GM12878 (cell line): ENCODE data around the gene TJP1. TPM values are rescaled to one million over a fixed set of nuclear protein-coding genes. Genes with fewer than 3 reads are reported as not detected.
A peak's percentile ranks its signal among the peaks of the same experiment; 100 is the strongest.

ENCODE experiments used
- ATAC-seq: fragments of 200-7000 bp; cut with Tn5 transposase; 3 replicates; pipeline ENCODE4 v1.9.1; 2020; ENCODE audit warnings: mild to moderate bottlenecking, moderate library complexity
- BruUV-seq: library from RNA; stranded (reverse); fragments of 400-500 nt; replicated peaks from 2 replicates; lab custom pipeline; 2021; lab: Mats Ljungman, UMichigan
- CTCF ChIA-PET: fragments of 300-600 bp; sonication (Branson Sonifier 250); formaldehyde crosslinking; extraction: SDS; loops from one replicate; lab custom pipeline; 2021; ENCODE audit warnings: inconsistent platforms; lab: Yijun Ruan, JAX
- POLR2A ChIA-PET: fragments of 350-600 bp; formaldehyde crosslinking; extraction: SDS; loops from one replicate; lab custom pipeline; 2021; ENCODE audit warnings: inconsistent platforms; lab: Charles Lee
- RAD21 ChIA-PET: fragments of 300-600 bp; sonication (Branson Sonifier 250); formaldehyde crosslinking; loops from one replicate; lab custom pipeline; 2023; ENCODE audit warnings: antibody characterized with exemption; ENCODE audit not compliant: unreplicated experiment; lab: Charles Lee
- SMC1A ChIA-PET: fragments of 300-600 bp; sonication (Branson Sonifier 250); formaldehyde crosslinking; loops from one replicate; lab custom pipeline; 2023; ENCODE audit not compliant: unreplicated experiment, uncharacterized antibody; lab: Charles Lee
- DNase-seq: peaks from one replicate; pipeline ENCODE4 v3.0.0-alpha.2; 2011; ENCODE audit warnings: low read depth, low spot score
- FAIRE-seq: peaks from 3 replicates; lab custom pipeline; 2011; peaks lifted over from hg19 to GRCh38; lab: Jason Lieb, UNC
- H2AFZ ChIP-seq: 2 replicates; pipeline ENCODE4 v1.6.0; 2011; ENCODE audit warnings: low read depth, low read length, control low read depth; ENCODE audit not compliant: control insufficient read depth
- H3K27ac ChIP-seq: 2 replicates; pipeline ENCODE4 v1.5.1; 2011; ENCODE audit warnings: control low read depth; ENCODE audit not compliant: control insufficient read depth, insufficient read depth
- H3K27me3 ChIP-seq, 2 experiments: replicated peaks in 1 of 2; 2 replicates each; pipeline versions ENCODE4 v1.6.0 to v1.6.1; 2011; ENCODE audit warnings: low read length in 1 of 2; ENCODE audit not compliant: control insufficient read depth in 2 of 2, insufficient read depth in 2 of 2
- H3K36me3 ChIP-seq, 2 experiments: 2 replicates each; pipeline ENCODE4 v1.5.1; 2011; ENCODE audit warnings: low read length in 1 of 2; ENCODE audit not compliant: control insufficient read depth in 2 of 2, insufficient read depth in 2 of 2
- H3K4me1 ChIP-seq: 2 replicates; pipeline ENCODE4 v1.6.1; 2011; ENCODE audit warnings: mild to moderate bottlenecking, low read length, moderate library complexity, mixed read lengths; ENCODE audit not compliant: control insufficient read depth, insufficient read depth
- H3K4me2 ChIP-seq: 2 replicates; pipeline ENCODE4 v1.6.0; 2011; ENCODE audit warnings: control low read depth; ENCODE audit not compliant: control insufficient read depth, insufficient read depth
- H3K4me3 ChIP-seq: fragments of 200-600 bp; sonication (generic); 2 replicates; pipeline ENCODE4 v1.5.1; 2016
- H3K79me2 ChIP-seq: 2 replicates; pipeline ENCODE4 v1.6.0; 2011; ENCODE audit warnings: low read length; ENCODE audit not compliant: control insufficient read depth, insufficient read depth
- H3K9ac ChIP-seq: 2 replicates; pipeline ENCODE4 v1.8.0; 2011; ENCODE audit warnings: low read length, control low read depth, mixed read lengths; ENCODE audit not compliant: control insufficient read depth, insufficient read depth
- H3K9me3 ChIP-seq: replicated peaks from 3 replicates; pipeline ENCODE4 v1.5.1; 2011; ENCODE audit warnings: mild to moderate bottlenecking, low read length; ENCODE audit not compliant: control insufficient read depth, insufficient read depth
- H4K20me1 ChIP-seq: 2 replicates; pipeline ENCODE4 v1.6.0; 2011; ENCODE audit not compliant: control insufficient read depth, insufficient read depth
- NFXL1 ChIP-seq: fragments of 450-650 bp; IDR thresholded peaks from 2 replicates; pipeline ENCODE4 v1.6.1; 2017; ENCODE audit warnings: antibody characterized with exemption, mild to moderate bottlenecking, borderline replicate concordance
- NR2C1 ChIP-seq: fragments of 450-650 bp; IDR thresholded peaks from 2 replicates; pipeline ENCODE4 v1.6.1; 2017; ENCODE audit warnings: antibody characterized with exemption, mild to moderate bottlenecking, moderate library complexity
- RBBP5 ChIP-seq: fragments of 200-600 bp; sonication (generic); conservative IDR thresholded peaks from 2 replicates; pipeline ENCODE4 v1.6.1; 2016
- SMC3 ChIP-seq: IDR thresholded peaks from 2 replicates; pipeline ENCODE4 v1.6.1; 2011; ENCODE audit warnings: low read length, improper control_type of control experiment, borderline replicate concordance
- WGBS: methylation state at CpG from one replicate; pipeline ENCODE4 v1.1.6; 2016; ENCODE audit warnings: low lambda C conversion rate; ENCODE audit not compliant: insufficient replicate concordance, insufficient coverage; ENCODE audit errors: missing lambda C conversion rate; 5-methylcytosine and 5-hydroxymethylcytosine counted together
- in situ Hi-C: fragments of 300-500 bp; cut with MboI; formaldehyde crosslinking; loops from 9 replicates; pipeline ENCODE4 v1.14.3; 2018; ENCODE audit warnings: mixed read lengths
- intact Hi-C: fragments of 100-400 bp; cut with micrococcal nuclease; formaldehyde crosslinking; loops from one replicate; pipeline ENCODE4 v1.14.2; 2022; ENCODE audit not compliant: unreplicated experiment
- polyA plus RNA-seq, 11 experiments: library from polyadenylated mRNA; depleted of rRNA in 4 of 11; unstranded in 6 of 11; stranded (reverse) in 5 of 11; fragments of >200 nt; fragmentation: Nextera tagmentation in 4 of 11; fragmentation: Illumina TruSeq in 1 of 11; extraction: Ambion mirVana in 4 of 11; extraction: Trizol in 1 of 11; gene quantifications; 1 replicate in 1 of 11; 2 replicates in 10 of 11; pipeline versions ENCODE4 v1.2.1 to v1.2.3, GENCODE V29; 2011 to 2016; ENCODE audit warnings: inconsistent platforms in 2 of 11, missing spikeins in 2 of 11, low read depth in 1 of 11
- total RNA-seq, 4 experiments: library from RNA; depleted of rRNA in 3 of 4; stranded (reverse); fragments of >200 nt in 3 of 4; fragmentation: Illumina TruSeq in 1 of 4; extraction: Trizol in 1 of 4; gene quantifications; 2 replicates each; pipeline versions ENCODE4 v1.2.1 to v1.2.3, GENCODE V29; 2013 to 2021
- TF ChIP-seq, protein P1 (sequence below), 3 experiments: IDR thresholded peaks in 2 of 3; conservative IDR thresholded peaks in 1 of 3; 2 replicates each; pipeline ENCODE4 v1.5.1; 2011; ENCODE audit warnings: low read depth in 3 of 3, low read length in 3 of 3, mild to moderate bottlenecking in 3 of 3, control low read depth in 2 of 3, moderate library complexity in 2 of 3, inconsistent platforms in 1 of 3, mixed read lengths in 1 of 3; ENCODE audit not compliant: control insufficient read depth in 2 of 3, insufficient read depth in 1 of 3; ENCODE audit errors: extremely low read depth in 1 of 3
- TF ChIP-seq, protein P2 (sequence below): fragments of 450-650 bp; IDR thresholded peaks from 2 replicates; pipeline ENCODE4 v1.6.1; 2016; ENCODE audit warnings: mild to moderate bottlenecking
- TF ChIP-seq, protein P3 (sequence below): fragments of 450-650 bp; formaldehyde crosslinking; IDR thresholded peaks from 2 replicates; pipeline ENCODE4 v1.5.0; 2022; ENCODE audit warnings: mild to moderate bottlenecking, missing genetic modification characterization
- TF ChIP-seq, protein P4 (sequence below): IDR thresholded peaks from 2 replicates; pipeline ENCODE4 v1.6.1; 2011; ENCODE audit warnings: borderline replicate concordance, low read depth, mild to moderate bottlenecking, moderate library complexity, mixed read lengths, low read length; ENCODE audit not compliant: insufficient read depth; ENCODE audit errors: extremely low read length

Gene TJP1
- total and polyA plus RNA-seq, 10 of the 15 experiments (the other 5 are each of a cell fraction or from before 2014, with no cell fraction given): 0.01 to 0.49 (median 0.08) TPM; not detected in 7

GRCh38 chr15:29692527-29692926 lies 129.7 kb downstream of the TJP1 start:
- CTCF ChIA-PET: interaction anchor here (0.7 kb wide), 1 partner anchor 10 kb away, joined by 4 read pairs; no protein-coding TSS in a partner anchor
- no TSS peak for BruUV-seq
- POLR2A ChIA-PET: no interaction called here
- intact Hi-C loops: no loop called here
- 0% methylated on average over 2 of the region's 2 CpGs for WGBS
- Histone ChIP-seq H3K9me3 (no peaks in the 10 kb centered on the region; the same call in 2 of the 3 replicates), H3K79me2 (no peaks in the 10 kb centered on the region), H3K4me1 (no peaks in the 10 kb centered on the region), H4K20me1 (no peaks in the 10 kb centered on the region), H3K4me3 (no peak overlapping the region), H3K9ac (no peak overlapping the region), H2AFZ (no peak overlapping the region), H3K27ac (no peak overlapping the region), H3K27me3 (no peaks in the 10 kb centered on the region), H3K4me2 (no peak overlapping the region), H3K36me3 (no peaks in the 10 kb centered on the region)
- in situ Hi-C loops: no loop called here
- RAD21 ChIA-PET: no interaction called here
- DNase-seq (no peak), ATAC-seq (no peak), FAIRE-seq (no peak)
- TF ChIP-seq NFXL1 (no peak), SMC3 (no peak), NR2C1 (no peak), RBBP5 (no peak)
- TF ChIP-seq, protein P1, sequence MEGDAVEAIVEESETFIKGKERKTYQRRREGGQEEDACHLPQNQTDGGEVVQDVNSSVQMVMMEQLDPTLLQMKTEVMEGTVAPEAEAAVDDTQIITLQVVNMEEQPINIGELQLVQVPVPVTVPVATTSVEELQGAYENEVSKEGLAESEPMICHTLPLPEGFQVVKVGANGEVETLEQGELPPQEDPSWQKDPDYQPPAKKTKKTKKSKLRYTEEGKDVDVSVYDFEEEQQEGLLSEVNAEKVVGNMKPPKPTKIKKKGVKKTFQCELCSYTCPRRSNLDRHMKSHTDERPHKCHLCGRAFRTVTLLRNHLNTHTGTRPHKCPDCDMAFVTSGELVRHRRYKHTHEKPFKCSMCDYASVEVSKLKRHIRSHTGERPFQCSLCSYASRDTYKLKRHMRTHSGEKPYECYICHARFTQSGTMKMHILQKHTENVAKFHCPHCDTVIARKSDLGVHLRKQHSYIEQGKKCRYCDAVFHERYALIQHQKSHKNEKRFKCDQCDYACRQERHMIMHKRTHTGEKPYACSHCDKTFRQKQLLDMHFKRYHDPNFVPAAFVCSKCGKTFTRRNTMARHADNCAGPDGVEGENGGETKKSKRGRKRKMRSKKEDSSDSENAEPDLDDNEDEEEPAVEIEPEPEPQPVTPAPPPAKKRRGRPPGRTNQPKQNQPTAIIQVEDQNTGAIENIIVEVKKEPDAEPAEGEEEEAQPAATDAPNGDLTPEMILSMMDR (IDR thresholded peaks at IDR 0.05 in 2 of 3, conservative IDR thresholded peaks at IDR 0.05 in 1 of 3; ENCODE audit: control insufficient read depth in 2 of 3, extremely low read depth in 1 of 3, insufficient read depth in 1 of 3, low read depth in 3 of 3, low read length in 3 of 3): peak in 2 of 3 experiments; percentile 5 to 8; a peak in 1 of 6 replicates
- TF ChIP-seq, protein P2, sequence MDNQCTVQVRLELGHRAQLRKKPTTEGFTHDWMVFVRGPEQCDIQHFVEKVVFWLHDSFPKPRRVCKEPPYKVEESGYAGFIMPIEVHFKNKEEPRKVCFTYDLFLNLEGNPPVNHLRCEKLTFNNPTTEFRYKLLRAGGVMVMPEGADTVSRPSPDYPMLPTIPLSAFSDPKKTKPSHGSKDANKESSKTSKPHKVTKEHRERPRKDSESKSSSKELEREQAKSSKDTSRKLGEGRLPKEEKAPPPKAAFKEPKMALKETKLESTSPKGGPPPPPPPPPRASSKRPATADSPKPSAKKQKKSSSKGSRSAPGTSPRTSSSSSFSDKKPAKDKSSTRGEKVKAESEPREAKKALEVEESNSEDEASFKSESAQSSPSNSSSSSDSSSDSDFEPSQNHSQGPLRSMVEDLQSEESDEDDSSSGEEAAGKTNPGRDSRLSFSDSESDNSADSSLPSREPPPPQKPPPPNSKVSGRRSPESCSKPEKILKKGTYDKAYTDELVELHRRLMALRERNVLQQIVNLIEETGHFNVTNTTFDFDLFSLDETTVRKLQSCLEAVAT: no peak
- TF ChIP-seq, protein P3, sequence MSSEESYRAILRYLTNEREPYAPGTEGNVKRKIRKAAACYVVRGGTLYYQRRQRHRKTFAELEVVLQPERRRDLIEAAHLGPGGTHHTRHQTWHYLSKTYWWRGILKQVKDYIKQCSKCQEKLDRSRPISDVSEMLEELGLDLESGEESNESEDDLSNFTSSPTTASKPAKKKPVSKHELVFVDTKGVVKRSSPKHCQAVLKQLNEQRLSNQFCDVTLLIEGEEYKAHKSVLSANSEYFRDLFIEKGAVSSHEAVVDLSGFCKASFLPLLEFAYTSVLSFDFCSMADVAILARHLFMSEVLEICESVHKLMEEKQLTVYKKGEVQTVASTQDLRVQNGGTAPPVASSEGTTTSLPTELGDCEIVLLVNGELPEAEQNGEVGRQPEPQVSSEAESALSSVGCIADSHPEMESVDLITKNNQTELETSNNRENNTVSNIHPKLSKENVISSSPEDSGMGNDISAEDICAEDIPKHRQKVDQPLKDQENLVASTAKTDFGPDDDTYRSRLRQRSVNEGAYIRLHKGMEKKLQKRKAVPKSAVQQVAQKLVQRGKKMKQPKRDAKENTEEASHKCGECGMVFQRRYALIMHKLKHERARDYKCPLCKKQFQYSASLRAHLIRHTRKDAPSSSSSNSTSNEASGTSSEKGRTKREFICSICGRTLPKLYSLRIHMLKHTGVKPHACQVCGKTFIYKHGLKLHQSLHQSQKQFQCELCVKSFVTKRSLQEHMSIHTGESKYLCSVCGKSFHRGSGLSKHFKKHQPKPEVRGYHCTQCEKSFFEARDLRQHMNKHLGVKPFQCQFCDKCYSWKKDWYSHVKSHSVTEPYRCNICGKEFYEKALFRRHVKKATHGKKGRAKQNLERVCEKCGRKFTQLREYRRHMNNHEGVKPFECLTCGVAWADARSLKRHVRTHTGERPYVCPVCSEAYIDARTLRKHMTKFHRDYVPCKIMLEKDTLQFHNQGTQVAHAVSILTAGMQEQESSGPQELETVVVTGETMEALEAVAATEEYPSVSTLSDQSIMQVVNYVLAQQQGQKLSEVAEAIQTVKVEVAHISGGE (CRISPR knock-in tag): no peak
- TF ChIP-seq, protein P4, sequence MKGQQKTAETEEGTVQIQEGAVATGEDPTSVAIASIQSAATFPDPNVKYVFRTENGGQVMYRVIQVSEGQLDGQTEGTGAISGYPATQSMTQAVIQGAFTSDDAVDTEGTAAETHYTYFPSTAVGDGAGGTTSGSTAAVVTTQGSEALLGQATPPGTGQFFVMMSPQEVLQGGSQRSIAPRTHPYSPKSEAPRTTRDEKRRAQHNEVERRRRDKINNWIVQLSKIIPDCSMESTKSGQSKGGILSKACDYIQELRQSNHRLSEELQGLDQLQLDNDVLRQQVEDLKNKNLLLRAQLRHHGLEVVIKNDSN: no peak
- SMC1A ChIA-PET: no interaction called here
